Measurements from ENCODE around the gene HEMGN. TPM values are rescaled to one million over a fixed set of nuclear protein-coding genes. Genes with fewer than 3 reads are reported as not detected.

HEMGN gene
- total and polyA plus RNA-seq, 2 of the 8 experiments (the other 6 are each of a cell fraction or from before 2014, with no cell fraction given), result not detected

DNA sequence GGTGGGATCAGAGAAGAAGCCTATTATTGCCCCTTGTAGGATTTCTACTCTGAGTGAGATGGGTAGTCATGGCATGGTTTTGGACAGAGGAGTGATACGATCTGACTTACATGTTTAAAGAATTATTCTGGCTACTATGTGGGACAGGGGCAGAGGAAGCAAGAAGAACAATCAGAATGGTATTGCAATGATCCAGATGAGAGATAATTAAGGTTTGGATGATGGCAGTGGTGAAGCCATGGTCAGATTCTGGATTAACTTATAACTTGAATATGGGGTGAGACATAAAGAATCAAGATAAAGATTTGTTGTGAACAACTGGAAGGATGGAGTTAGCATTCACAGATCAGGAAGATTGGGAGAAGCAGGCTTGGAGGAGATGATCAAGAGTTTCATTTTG, 3.4 kb upstream of the HEMGN start:
- no peak for DNase-seq (ENCODE audit: low read depth in 1 of 2, low spot score in 2 of 2)
- H2AK5ac ChIP-seq (ENCODE audit: low read depth, low read length), result no peak overlapping the region
- H2BK20ac ChIP-seq (ENCODE audit: low read length), result no peak overlapping the region
- H4K91ac ChIP-seq (replicated peaks; ENCODE audit: insufficient read length, low read length), result no peak overlapping the region
- ChIA-PET POLR2A (ENCODE audit: partially characterized antibody) (no interaction called here), CTCF (ENCODE audit: partially characterized antibody) (interaction anchor here (3.7 kb wide), 1 partner anchor 19 kb away, joined by 14 read pairs; the partner anchor contains the start of gene TRMO)
- H2BK120ac ChIP-seq (replicated peaks; ENCODE audit: low read depth, low read length), result no peak overlapping the region
- H3K4me2 ChIP-seq (ENCODE audit: insufficient read depth in 1 of 2, low read depth in 2 of 2, low read length in 2 of 2), result no peak overlapping the region
- no peak overlapping the region for H2AFZ ChIP-seq (ENCODE audit: low read length)
- no peaks in the 10 kb centered on the region for H3K79me2 ChIP-seq (ENCODE audit: control insufficient read depth in 1 of 2, insufficient read depth in 2 of 2, low read length in 2 of 2)
- no peak overlapping the region for H3K56ac ChIP-seq (replicated peaks; ENCODE audit: insufficient read length, low read depth, low read length)
- no peaks in the 10 kb centered on the region for H3K9me3 ChIP-seq (ENCODE audit: insufficient read depth in 2 of 2, low read depth in 1 of 2, low read length in 1 of 2)
- H2BK5ac ChIP-seq (ENCODE audit: low read depth, low read length), result no peak overlapping the region
- no peak overlapping the region for H3K23ac ChIP-seq (ENCODE audit: insufficient read length)
- no peaks in the 10 kb centered on the region for H3K79me1 ChIP-seq (ENCODE audit: low read depth, low read length)
- H3K14ac ChIP-seq (ENCODE audit: insufficient read length), result no peak overlapping the region
- TF ChIP-seq POLR2A (IDR thresholded peaks at IDR 0.05; ENCODE audit: control extremely low read depth in 1 of 2, low read depth in 2 of 2, low read length in 2 of 2) (no peak), NRF1 (IDR thresholded peaks at IDR 0.05; ENCODE audit: low read depth, low read length) (no peak), KDM1A (IDR thresholded peaks at IDR 0.05; ENCODE audit: borderline replicate concordance, low read length) (no peak), ZNF274 (IDR thresholded peaks at IDR 0.05; ENCODE audit: borderline replicate concordance, extremely low read depth, low read length) (no peak), SP4 (IDR thresholded peaks at IDR 0.05; ENCODE audit: low read length) (no peak), BCL11A (IDR thresholded peaks at IDR 0.05; ENCODE audit: low read depth in 2 of 2, low read length in 2 of 2) (no peak), RBBP5 (IDR thresholded peaks at IDR 0.05; ENCODE audit: borderline replicate concordance, low read depth, low read length) (no peak), JUN (IDR thresholded peaks at IDR 0.05; ENCODE audit: low read depth, low read length) (no peak), RFX5 (IDR thresholded peaks at IDR 0.05; ENCODE audit: borderline replicate concordance, low read depth, low read length) (no peak), RXRA (IDR thresholded peaks at IDR 0.05; ENCODE audit: insufficient read depth, low read depth, low read length) (no peak), SUZ12 (IDR thresholded peaks at IDR 0.05; ENCODE audit: low read length) (no peak), EP300 (IDR thresholded peaks at IDR 0.05; ENCODE audit: borderline replicate concordance in 1 of 2, low read depth in 2 of 2, low read length in 2 of 2) (no peak), MAFK (IDR thresholded peaks at IDR 0.05; ENCODE audit: low read depth, low read length) (no peak)
- no peaks in the 10 kb centered on the region for H4K20me1 ChIP-seq (replicated peaks in 1 of 2; ENCODE audit: control insufficient read depth in 1 of 2, insufficient read depth in 2 of 2, low read length in 2 of 2)
- H3K18ac ChIP-seq (ENCODE audit: extremely low read depth, low read length), result no peak overlapping the region
- no peak overlapping the region for H3K27ac ChIP-seq (ENCODE audit: low read depth, low read length)
- H3K36me3 ChIP-seq (ENCODE audit: control insufficient read depth in 2 of 4, insufficient read depth in 4 of 4, low read length in 3 of 4), result no peaks in the 10 kb centered on the region
- no peak for FAIRE-seq
- H3K27me3 ChIP-seq (replicated peaks in 1 of 4; ENCODE audit: control insufficient read depth in 3 of 4, extremely low read depth in 1 of 4, insufficient read depth in 3 of 4, low read length in 3 of 4), result peaks cover 0 to 24% (median 8%) of the 10 kb centered on the region in 4 experiments; a peak in 5 of 7 replicates
- no peak overlapping the region for H3K9ac ChIP-seq (replicated peaks in 1 of 4; ENCODE audit: extremely low read depth in 1 of 4, low read depth in 3 of 4, low read length in 3 of 4)
- no peaks in the 10 kb centered on the region for H3K23me2 ChIP-seq (ENCODE audit: low read depth, low read length)
- H3K4ac ChIP-seq (replicated peaks; ENCODE audit: insufficient read length, low read depth, low read length), result no peak overlapping the region
- H4K5ac ChIP-seq (ENCODE audit: insufficient read length, low read depth, low read length), result no peak overlapping the region
- H2BK15ac ChIP-seq (ENCODE audit: low read length), result no peak overlapping the region
- H2BK12ac ChIP-seq (ENCODE audit: low read depth, low read length), result no peak overlapping the region
- 87% methylated on average over 1 of the region's 1 CpG; no CpG with 5 or more reads in 1 of the 2 experiments for WGBS, 2 experiments (ENCODE audit: extremely low coverage in 1 of 2, insufficient coverage in 1 of 2, insufficient read length in 1 of 2, insufficient replicate concordance in 2 of 2, low coverage in 1 of 2, low lambda C conversion rate in 2 of 2, missing lambda C conversion rate in 1 of 2)
- no peak overlapping the region for H4K8ac ChIP-seq (ENCODE audit: extremely low read depth, insufficient read depth, low read length)
- H3K4me3 ChIP-seq (ENCODE audit: extremely low read depth in 1 of 4, insufficient read depth in 2 of 4, low read depth in 3 of 4, low read length in 4 of 4), result no peak overlapping the region
- H3K4me1 ChIP-seq (replicated peaks in 1 of 4; ENCODE audit: control insufficient read depth in 3 of 4, insufficient read depth in 4 of 4, low read length in 3 of 4), result no peaks in the 10 kb centered on the region
